HG03354 (cell line): Measurements from ENCODE around the gene CEP83.

Experiments used
- ATAC-seq: cut with Tn5 transposase; IDR thresholded peaks from one replicate; pipeline ENCODE4 v1.9.1; 2021; ENCODE audit warnings: mild to moderate bottlenecking; ENCODE audit not compliant: unreplicated experiment, poor library complexity, severe bottlenecking

CEP83 gene

DNA sequence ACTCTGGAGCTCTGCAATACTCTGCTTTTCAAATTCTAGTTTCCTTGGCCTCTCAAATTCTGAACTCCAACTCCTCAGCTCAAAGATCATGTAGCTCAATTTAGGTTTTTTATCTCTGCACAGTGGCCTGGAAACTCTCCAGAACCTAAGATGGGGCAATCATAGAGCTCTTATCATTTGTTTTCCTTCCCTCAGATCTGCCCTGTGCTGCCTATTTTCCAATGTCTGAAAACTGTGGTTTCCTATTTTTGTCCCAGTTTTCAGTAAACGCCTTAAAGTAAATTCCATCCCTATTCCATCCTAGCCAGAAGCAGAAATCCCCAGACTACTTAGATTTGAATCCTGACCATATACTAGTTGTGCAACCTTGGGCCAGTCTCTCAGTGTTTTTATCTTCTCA is 73.2 kb downstream of the CEP83 start:
- no peak for ATAC-seq

DNA sequence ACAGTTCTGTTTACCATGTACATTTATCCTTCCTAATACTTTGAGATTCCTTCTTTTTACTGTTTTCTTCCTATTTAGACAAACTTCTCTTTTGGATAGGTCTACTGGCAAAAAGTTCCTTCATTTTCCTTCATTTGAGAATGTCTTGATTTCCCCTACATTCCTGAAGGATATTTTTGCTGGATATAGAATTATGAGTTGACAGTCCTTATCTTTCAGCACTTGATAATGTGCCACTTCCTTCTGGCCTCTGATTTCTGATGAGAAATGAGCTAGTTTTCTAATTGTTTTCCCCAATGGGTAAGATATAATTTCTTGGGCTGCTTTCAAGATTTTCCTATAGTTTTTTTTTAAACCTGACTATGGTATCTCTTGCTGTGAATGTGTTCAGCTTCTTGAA is 75.6 kb downstream of the CEP83 start:
- ATAC-seq: no peak

DNA sequence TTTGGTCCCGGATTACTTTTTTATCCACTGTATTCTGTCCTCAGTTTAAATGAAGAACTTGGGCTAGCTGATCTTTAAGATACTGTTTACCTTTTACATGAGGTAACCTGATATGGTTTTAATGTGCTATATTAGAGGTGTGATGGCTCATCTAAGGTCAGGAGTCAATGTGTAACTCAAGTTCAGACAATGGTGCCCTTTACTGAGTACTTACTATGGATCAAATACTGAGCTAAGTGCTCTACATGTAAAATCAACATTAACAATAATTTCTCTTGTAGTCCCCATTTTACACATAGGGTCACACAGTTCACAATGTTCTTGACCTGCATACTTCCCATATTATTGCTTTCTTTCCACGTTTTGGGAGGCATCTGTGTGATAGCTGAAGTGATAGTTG is 79.2 kb downstream of the CEP83 start:
- no peak for ATAC-seq

GRCh38 chr12:94379479-94380113 is 80.1 kb downstream of the CEP83 start:
- no peak for ATAC-seq

GRCh38 chr12:94377599-94377998 is 82.1 kb downstream of the CEP83 start:
- no peak for ATAC-seq

- no peak for ATAC-seq
Observed at GRCh38 chr12:94374124-94374523, 85.5 kb downstream of the CEP83 start.

DNA sequence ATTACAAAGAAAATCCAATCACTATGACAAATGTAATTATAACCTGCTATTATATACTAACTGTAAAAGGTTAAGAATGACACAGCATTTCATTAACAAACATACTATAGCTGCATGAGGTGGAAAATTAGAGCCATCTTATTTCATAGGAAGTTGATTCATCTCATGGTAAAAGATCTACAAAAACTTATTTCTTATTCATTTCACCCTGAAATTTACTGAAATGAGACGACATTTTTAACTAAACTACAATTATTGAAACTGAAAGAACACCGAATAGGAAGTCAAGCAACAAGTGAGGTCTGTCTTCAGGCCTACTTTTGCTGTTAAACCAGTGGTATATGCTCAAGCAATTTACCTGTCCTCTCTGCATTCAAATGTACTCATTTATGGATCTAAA is 87.2 kb downstream of the CEP83 start:
- peak; percentile 76 for ATAC-seq

DNA sequence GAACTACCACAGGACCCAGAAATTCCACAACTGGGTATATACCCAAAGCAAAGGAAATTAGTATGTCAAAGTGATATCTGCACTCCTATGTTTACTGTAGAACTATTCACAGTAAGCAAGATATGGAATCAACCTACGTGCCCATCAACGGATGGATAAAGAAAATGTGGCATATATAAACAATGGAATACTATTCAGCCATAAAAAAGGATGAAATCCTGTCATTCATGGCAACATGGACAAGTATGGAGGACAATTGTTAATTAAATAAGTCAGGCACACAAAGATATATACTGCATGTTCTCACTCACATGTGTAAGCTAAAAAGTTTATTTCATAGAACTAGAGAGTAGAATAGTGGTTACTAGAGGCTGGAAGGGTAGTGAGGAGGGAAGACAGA is 97.0 kb downstream of the CEP83 start:
- no peak for ATAC-seq

DNA sequence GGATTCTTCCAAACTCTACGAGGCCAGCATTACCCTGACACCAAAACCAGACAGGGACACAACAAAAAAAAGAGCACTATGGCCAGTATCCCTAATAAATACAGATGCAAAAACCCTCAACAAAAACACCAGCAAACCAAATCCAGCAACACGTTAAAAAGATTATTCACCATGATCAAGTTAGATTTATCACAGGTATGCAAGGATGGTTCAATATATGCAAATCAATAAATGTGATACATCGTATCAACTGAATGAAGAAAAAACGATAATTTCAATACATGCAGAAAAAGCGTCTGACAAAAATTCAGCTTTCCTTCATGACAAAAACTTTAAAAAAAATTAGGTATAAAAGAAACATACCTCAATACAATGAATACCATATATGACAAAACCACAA is 99.9 kb downstream of the CEP83 start:
- no peak for ATAC-seq

GRCh38 chr12:94353130-94353529 is 106.5 kb downstream of the CEP83 start:
- ATAC-seq: no peak

- ATAC-seq: no peak
Observed at GRCh38 chr12:94340573-94340972, 119.1 kb downstream of the CEP83 start.

GRCh38 chr12:94338006-94338794 is 121.5 kb downstream of the CEP83 start:
- ATAC-seq: no peak

DNA sequence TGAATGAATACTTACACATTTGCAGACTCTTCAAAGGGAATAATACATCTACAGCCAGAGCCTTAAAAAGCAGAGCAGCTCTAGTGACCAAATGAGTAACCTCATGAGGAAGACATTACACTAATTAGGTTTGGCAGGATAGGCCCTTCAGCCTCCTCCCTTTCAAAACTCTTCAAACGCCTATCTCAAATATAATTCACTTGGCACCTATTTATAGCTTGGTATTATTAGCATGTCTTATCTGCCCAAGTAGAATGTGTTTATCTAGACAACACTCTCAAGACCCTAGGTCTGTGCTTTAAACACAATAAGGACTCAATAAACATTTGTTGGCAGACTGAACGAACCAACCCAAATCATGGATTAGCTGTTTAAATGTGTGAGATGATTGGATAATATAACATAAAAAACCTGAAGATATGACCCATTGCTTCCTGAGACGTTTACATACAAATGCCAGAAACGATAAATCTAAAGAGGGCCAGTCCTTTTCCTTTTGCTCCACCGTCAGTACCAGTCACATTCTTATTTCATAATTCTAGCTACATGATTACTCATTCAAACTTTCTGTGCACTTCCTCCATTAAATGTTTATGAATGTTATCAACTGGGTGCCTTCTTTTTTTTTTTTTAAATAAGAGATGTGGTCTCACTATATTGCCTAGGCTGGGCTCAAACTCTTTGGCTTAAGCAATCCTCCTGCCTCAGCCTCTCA is 123.3 kb downstream of the CEP83 start:
- ATAC-seq: no peak

GRCh38 chr12:94333396-94333795 is 126.3 kb downstream of the CEP83 start:
- no peak for ATAC-seq

DNA sequence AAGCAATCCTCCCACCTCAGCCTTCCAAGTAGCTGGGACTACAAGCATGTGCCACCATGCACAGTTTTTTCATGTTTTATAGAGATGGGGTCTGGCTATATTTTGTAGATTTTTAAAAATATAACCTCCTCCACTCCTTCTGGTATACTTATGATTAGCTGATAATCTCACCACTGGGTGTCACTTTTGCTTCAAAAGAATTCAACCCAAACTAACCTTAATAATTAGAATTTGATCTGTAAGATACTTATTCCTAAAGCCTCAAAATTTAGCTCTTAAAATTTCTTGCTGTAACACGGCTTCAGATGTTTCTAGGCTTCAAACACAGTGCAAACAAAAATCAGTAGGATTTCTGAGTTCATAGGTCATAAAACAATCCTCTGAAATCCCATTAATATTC is 130.3 kb downstream of the CEP83 start:
- ATAC-seq: no peak

GRCh38 chr12:94327809-94328208 is 131.9 kb downstream of the CEP83 start:
- ATAC-seq: no peak

- no peak for ATAC-seq
Observed at GRCh38 chr12:94326727-94327126, 132.9 kb downstream of the CEP83 start.

- no peak for ATAC-seq
Observed at GRCh38 chr12:94326234-94326633, 133.4 kb downstream of the CEP83 start.

DNA sequence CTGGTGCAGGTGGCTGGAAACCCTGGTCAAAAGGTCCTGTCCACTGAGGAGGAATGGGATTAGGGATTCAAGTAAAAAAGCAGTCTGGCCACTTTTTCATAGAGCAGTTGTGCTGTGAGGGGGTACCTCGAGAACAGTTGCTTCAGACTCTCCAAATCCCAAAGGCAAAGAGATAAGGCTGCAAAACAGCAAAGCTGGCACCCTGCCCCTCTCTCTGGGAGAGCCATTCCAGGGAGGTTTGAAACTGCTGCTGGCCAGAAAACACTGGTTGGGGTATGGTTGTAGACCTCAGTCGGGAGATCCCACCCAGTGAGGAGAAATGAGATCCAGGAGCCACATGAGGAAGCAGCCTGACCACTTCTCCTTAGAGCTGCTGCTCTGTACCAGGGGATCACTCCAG is 137.3 kb downstream of the CEP83 start:
- no peak for ATAC-seq

DNA sequence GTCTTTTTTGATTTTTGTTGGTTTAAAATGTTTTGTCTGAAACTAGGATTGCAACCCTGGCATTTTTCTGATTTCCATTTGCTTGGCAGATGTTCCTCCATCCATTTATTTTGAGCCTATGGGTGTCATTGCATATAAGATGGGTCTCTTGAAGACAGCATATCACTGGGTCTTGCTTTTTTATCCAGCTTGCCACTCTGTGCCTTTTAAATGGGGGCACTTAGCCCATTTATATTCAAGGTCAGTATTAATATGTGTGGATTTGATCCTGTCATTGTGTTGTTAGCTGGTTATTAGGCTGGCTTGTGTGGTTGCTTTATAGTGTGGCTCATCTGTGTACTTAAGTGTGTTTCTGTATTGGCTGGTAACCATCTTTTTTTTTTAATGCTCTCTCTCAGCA is 139.6 kb downstream of the CEP83 start:
- no peak for ATAC-seq

- no peak for ATAC-seq
Observed at GRCh38 chr12:94318181-94318580, 141.5 kb downstream of the CEP83 start.
